GM12875 (cell line): ENCODE results near the gene ABLIM2.

Experiments
- H3K4me3 ChIP-seq: one replicate; pipeline ENCODE4 v1.5.1; 2011; ENCODE audit warnings: low read depth, low read length, control low read depth
- CTCF ChIP-seq: IDR thresholded peaks from 2 replicates; pipeline ENCODE4 v1.5.1; 2011; ENCODE audit warnings: low read depth, mild to moderate bottlenecking, control low read depth, inconsistent platforms, low read length, moderate library complexity, borderline replicate concordance; ENCODE audit not compliant: insufficient read depth

ABLIM2 gene

DNA sequence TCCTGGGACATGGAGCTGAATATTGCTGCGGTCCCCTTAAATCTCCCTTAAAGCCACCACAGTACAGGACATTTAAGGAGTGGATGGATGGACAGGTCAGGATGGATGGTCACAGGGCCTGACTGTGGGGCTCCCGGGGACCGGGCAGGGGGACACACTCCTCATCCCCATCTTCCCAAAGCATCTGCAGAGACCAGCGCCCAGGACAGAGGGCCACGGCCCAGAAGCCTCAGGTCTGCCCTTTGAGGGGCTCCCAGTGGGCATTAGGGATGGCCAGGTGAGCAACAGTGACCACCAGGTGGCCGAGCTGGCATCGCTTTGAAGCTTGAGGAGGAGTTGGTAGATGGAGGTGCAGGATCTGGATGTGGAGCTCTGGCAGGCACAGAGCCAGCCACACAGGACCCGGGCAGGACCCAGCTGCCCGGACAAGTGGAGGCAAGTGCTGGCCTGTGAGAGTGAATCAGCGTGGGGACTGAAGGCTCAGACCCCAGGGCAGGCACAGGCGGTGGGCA is 51.4 kb downstream of the ABLIM2 start:
- TF ChIP-seq CTCF: no peak
- H3K4me3 ChIP-seq: no peak overlapping the region

- TF ChIP-seq CTCF: no peak
- H3K4me3 ChIP-seq: no peak overlapping the region
Measured at GRCh38 chr4:8106451-8107025, 52.1 kb downstream of the ABLIM2 start.

- no peak overlapping the region for H3K4me3 ChIP-seq
- TF ChIP-seq CTCF: no peak
Measured at GRCh38 chr4:8105306-8106100, 53.1 kb downstream of the ABLIM2 start.

- no peak for TF ChIP-seq CTCF
- H3K4me3 ChIP-seq: no peak overlapping the region
Measured at GRCh38 chr4:8104491-8105305, 53.9 kb downstream of the ABLIM2 start.

DNA sequence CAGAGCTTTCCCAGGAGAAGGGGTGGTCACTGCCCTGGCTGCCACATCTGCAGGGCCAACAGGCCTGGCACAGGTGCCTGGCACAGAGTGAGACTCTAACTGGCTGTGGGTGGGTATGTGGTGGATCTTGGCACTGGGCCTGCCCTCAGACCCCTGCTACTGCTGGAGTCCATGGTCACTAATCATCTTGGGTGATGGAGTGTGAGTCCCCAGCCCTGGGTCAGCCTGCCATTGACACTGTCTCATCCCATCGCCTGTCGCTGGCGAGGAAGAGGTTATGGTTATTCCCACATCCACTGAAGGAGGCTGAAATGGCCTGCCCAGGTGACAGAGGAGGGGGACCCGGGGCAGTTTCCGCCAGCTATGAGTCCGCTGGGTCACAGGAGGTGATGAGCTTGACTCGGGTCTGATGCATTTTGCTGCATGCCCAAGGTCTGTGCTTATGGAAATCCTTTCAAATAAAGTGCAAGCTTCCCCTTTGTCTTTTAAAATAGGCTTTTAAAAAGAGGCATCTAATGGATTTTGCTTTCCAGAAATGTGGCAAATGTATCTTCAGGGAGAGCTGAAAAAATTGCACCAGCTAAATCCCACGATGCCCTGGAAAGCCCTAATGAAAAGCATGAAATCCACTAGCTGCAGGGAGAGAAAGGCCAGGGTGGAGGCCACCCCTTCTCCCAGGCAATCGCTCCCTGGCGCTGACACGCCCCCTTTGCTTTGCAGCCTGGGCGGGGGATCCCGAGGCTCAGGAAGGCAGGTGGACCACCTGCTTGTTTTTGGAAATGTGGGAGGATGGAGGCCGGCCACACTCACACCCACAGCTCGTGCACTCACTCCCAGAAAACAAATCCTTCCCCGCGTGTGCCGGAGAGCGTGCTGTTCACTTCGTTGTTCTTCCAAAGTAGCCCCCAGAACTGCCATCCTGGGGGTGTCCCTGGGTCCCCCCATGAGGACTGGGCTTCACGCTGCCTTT is 54.9 kb downstream of the ABLIM2 start:
- H3K4me3 ChIP-seq: no peak overlapping the region
- no peak for TF ChIP-seq CTCF

- no peak overlapping the region for H3K4me3 ChIP-seq
- no peak for TF ChIP-seq CTCF
Measured at GRCh38 chr4:8102831-8103230, 55.8 kb downstream of the ABLIM2 start.
